ENCODE results near the gene DHX8. TPM values are rescaled to one million over a fixed set of nuclear protein-coding genes. Genes with fewer than 3 reads are reported as not detected.

Gene DHX8
- polyA plus RNA-seq, 3 donors from 2014 or later: 16.5 to 61.6 (median 38.1) TPM

DNA sequence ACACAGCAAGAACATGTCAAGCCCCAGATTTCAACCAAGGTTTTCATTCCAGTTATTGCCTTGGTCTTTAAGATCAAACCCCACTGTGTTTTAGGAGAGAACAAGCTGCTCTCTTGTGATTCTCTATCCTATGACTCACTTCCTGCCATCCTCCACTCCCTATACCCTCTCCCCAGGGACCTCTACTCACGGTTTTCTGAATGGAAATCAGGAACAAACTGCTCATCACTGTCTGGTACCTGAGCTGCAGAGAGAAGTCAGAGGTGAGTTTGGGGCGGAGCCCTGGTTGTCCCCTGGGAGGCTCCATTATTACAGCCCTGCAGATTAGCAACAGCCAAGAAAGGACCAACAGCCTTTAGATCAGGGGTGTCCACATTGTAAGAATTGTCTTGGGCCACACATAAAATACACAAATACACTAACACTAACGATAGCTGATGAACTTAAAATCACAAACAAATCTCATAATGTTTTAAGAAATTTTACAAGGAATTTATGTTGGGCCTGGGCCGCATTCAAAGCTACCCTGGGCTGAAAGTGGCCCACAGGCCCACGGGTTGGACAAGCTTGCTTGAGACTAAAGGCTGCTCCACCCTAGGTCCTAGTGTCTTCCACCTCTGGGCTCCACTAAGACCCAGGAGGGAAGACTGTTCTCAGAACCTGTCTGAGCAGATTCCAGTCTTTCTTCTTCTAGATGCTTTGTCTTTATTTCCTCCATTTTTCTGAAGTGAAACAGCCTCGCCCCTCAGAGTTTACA lies 52.6 kb downstream of the DHX8 start:
- H3K27ac Mint-ChIP-seq: no peak overlapping the region
- H3K27me3 Mint-ChIP-seq (ENCODE audit: low read depth in 3 of 3): peaks cover 0 to 2% (median 0%) of the 10 kb centered on the region in 3 donors
- H3K36me3 Mint-ChIP-seq: peaks cover 0 to 4% (median 0%) of the 10 kb centered on the region in 3 donors
- no peak for DNase-seq
- no peaks in the 10 kb centered on the region for H3K9me3 Mint-ChIP-seq
- peaks cover 0 to 2% of the 10 kb centered on the region in 2 donors for H3K4me1 Mint-ChIP-seq
- no peak overlapping the region for H3K4me3 Mint-ChIP-seq

DNA sequence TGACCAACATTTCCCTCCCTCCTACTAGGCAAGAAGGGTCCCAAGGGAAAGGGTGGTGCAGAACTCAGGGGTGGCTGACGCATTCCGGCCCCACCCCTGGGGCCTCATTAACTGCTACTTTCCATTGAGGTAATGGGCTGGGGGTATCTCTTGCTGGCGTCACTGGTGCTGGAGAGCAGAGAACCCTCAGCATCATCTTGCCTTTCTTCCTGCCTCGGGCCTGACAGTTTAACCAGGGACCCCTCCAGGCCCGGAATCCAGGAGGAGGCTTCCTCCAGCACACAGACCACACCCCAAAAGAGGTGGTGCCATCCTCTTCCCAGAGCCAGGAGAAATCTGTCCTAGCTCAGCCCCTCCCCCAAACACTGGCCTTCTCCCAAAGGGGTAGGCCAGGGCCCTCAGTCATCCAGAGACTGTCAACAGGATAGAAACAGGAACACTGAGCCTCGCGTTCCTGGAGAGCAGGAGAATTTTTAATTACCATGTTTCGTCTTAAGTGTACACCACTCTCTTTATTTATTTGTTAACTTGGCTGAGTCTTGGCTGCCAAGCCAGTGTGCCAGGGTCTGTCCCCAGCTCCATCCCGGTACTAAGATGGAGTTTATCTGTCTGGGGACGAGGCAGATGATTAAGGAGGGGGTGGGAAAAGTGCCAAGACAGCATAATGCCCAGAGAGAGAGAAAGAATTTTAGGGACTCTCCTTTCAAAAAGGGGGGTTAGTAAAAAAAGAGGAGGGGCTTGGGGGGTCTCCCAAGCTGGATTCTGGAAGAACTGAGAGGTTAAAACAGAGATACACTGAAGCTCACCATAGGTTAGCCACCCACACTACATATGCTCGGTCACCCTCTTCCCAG lies 57.3 kb downstream of the DHX8 start:
- H3K4me1 Mint-ChIP-seq: peaks cover 9 to 11% of the 10 kb centered on the region in 2 donors
- H3K27me3 Mint-ChIP-seq (ENCODE audit: low read depth in 3 of 3): peaks cover 0 to 18% (median 7%) of the 10 kb centered on the region in 3 donors
- no peak overlapping the region for H3K27ac Mint-ChIP-seq
- H3K9me3 Mint-ChIP-seq: no peaks in the 10 kb centered on the region
- no peak for DNase-seq
- no peak overlapping the region for H3K4me3 Mint-ChIP-seq
- peaks cover 0 to 4% (median 0%) of the 10 kb centered on the region in 3 donors for H3K36me3 Mint-ChIP-seq

DNA sequence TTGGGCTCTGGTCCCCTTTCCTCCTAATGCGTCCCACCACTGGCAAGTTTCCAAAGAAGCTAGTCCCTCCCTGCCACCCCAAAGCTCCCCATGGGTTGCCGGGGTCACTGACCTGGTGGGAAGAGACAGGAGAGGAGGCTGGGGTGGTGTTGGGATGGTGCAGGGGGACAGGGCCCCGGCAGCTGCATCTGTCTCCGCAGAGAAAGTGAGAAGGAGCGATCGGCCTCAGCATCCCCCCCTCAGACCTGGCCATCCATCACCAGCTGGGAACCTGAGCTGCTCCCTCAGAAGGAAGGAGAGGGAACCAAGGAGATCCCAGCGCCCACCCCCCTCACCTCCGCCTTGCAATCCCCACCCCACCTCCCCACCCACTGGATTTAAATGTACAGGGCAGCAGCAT lies 59.1 kb downstream of the DHX8 start:
- H3K4me1 Mint-ChIP-seq: peaks cover 20 to 24% of the 10 kb centered on the region in 2 donors
- no peak for DNase-seq
- H3K36me3 Mint-ChIP-seq: peaks cover 0 to 4% (median 0%) of the 10 kb centered on the region in 3 donors
- H3K27me3 Mint-ChIP-seq (ENCODE audit: low read depth in 3 of 3): peaks cover 2 to 23% (median 14%) of the 10 kb centered on the region in 3 donors
- H3K4me3 Mint-ChIP-seq: no peak overlapping the region
- H3K27ac Mint-ChIP-seq: no peak overlapping the region
- H3K9me3 Mint-ChIP-seq: no peaks in the 10 kb centered on the region

DNA sequence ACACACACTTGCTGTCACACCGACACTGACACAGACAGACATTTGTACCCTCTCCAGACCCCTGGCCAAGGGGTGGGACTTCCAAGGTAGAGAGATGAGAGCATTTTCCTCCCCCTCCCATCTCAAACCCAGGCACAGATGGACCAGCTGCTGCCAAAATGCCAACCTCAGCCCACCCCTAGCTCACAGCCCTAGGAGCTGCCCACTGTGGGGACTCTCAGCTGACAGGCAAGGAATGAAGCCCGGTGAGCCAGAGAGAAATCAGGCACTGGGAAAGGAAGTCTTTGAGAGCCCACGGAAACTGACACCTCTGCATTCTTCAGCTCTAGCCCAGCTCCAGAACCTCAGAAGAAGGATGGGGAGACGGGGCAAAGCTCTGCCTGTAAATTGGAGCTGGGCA lies 59.5 kb downstream of the DHX8 start:
- H3K4me1 Mint-ChIP-seq: peaks cover 20 to 24% of the 10 kb centered on the region in 2 donors
- H3K27ac Mint-ChIP-seq: no peak overlapping the region
- H3K9me3 Mint-ChIP-seq: no peaks in the 10 kb centered on the region
- H3K4me3 Mint-ChIP-seq: no peak overlapping the region
- H3K27me3 Mint-ChIP-seq (ENCODE audit: low read depth in 3 of 3): peaks cover 2 to 24% (median 14%) of the 10 kb centered on the region in 3 donors
- DNase-seq: no peak
- peaks cover 0 to 4% (median 0%) of the 10 kb centered on the region in 3 donors for H3K36me3 Mint-ChIP-seq

DNA sequence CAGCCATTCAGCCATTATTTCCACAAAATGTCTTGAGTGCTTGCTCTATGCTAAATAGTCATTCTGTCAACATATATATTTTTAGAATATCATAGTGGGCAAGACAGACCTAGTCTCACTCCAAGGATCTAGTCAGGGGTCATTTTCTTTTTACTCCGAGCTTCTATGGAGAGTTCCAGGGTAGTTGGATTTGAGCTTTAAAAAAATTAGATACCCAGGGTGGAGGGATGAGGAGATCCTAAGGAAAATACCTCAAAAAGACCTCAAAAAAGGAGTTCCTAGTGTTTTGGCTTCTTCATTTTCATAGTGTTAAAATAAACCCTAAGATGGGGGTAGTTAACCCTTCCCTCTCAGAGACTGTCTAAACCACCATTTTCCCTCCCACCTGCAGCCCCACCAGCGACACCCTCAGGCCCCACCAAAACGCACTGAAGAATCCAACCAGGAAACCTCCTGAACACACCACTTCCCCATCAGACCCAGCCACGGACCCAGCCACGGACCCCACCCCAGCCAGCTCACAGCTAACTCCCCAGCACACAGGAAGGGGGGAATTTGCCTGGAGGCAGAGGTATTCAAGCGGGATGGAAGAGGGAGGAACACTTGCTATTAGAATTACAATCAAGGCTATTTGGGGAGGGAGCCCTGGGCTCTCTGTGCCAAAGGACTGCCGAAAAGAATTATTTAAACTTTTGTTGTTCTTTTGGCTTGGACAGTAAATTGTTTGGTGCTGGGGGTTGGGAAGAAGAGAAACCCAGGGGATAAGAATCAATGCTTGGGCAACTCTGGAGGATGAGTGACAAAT lies 60.2 kb downstream of the DHX8 start:
- Mint-ChIP-seq H3K4me1 (peaks cover 20 to 24% of the 10 kb centered on the region in 2 donors), H3K36me3 (peaks cover 0 to 2% (median 0%) of the 10 kb centered on the region in 3 donors), H3K4me3 (peak overlapping the region in 3 of 5 donors; percentile 70 to 81 (median 76)), H3K27me3 (ENCODE audit: low read depth in 3 of 3) (peaks cover 2 to 24% (median 20%) of the 10 kb centered on the region in 3 donors), H3K27ac (no peak overlapping the region), H3K9me3 (no peaks in the 10 kb centered on the region)
- DNase-seq: no peak

DNA sequence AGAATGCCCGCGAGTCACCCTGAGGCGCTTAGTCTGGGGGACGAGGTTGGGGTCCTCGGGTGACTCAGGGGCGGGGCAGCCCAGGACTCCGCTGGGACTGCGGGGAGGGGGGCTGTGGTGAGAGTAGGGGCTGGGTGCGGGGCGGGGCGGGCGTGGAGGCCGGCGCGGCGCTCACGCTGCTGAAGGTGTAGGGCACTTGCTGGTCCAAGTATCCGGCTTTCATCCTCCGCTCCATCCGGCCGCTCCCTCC lies 61.5 kb downstream of the DHX8 start:
- Mint-ChIP-seq H3K27ac (no peak overlapping the region), H3K9me3 (no peaks in the 10 kb centered on the region), H3K4me1 (peaks cover 20 to 24% of the 10 kb centered on the region in 2 donors), H3K36me3 (no peaks in the 10 kb centered on the region), H3K4me3 (peak overlapping the region; percentile 67 to 88 (median 83)), H3K27me3 (ENCODE audit: low read depth in 3 of 3) (peaks cover 7 to 28% (median 24%) of the 10 kb centered on the region in 3 donors)
- peak in 2 of 3 donors; percentile 3 to 11 for DNase-seq

DNA sequence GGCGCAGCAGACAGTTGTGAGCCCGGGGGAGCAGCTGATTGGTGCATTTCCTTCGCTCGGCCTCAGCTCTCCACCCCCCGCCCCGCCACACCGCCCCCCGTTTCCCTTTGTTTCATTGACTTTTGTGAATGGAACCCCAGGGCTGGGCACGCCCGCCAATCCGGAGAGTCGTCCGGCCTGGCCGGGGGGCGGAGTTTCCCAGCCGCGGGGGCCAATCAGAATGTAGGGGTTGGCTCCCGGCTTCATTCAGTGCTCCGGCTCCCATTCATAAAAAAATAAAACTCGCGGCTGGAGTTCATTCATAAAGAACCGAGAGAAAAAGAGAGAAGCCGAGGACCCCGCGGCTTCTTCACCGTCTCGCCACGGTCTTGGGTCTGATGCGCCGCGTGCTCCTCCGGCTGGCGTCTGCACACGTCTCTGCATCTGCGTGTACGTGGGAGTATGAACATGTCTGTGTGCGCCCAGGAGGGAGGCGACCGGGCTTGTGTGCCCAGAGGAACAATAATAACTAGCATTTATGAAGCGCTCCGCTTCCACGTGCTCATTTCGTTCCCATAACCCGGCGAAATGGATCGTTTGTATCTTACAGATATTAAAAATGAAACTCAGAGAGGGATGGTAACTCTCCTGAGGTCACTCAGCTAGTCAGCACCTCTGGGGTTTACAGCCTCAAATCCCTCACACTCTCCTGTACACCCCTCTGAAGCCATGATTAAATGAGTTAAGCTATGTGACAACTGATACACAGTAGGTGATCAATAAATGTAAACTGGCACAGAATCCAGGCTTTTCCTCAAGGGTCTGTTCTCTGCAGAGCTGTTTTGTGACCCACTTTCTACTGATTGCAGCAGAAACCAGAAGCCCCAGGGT lies 62.8 kb downstream of the DHX8 start, which contains the start of gene ETV4:
Gene ETV4, minus strand, starts transcription at position 22 of the 870 bp plus-strand sequence. CDS start 723 bp downstream, outside the sequence.
- Mint-ChIP-seq H3K27me3 (ENCODE audit: low read depth in 3 of 3) (peaks cover 9 to 30% (median 27%) of the 10 kb centered on the region in 3 donors), H3K36me3 (no peaks in the 10 kb centered on the region), H3K4me3 (peak within 1 kb of the TSS; percentile 81 to 94 (median 88)), H3K27ac (peak within 1 kb of the TSS in 2 of 6 donors; percentile 1 to 67), H3K9me3 (no peaks in the 10 kb centered on the region), H3K4me1 (peaks cover 20 to 24% of the 10 kb centered on the region in 2 donors)
- DNase-seq: peak; percentile 83 to 86 (median 84)

DNA sequence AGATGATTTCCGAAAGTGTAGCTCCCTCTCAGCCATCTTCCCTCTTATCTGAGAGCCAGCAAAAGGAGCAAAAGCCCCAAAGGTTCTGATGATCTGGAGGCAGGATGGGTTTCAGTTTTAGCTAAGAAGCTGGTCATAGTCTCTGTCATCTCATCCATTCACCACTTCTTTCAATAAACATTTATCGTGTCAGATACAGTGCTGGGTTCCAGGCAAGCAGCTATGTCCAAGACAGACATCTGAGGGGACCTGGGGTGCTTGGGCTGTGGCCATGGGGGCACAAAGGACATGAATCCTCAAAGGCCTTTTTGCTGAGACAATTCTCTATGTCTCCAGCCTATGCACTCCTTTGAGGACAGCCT lies 63.4 kb downstream of the DHX8 start:
- Mint-ChIP-seq H3K9me3 (no peaks in the 10 kb centered on the region), H3K4me1 (peaks cover 20 to 24% of the 10 kb centered on the region in 2 donors), H3K4me3 (peak overlapping the region; percentile 81 to 94 (median 88)), H3K27me3 (ENCODE audit: low read depth in 3 of 3) (peaks cover 9 to 31% (median 27%) of the 10 kb centered on the region in 3 donors), H3K36me3 (no peaks in the 10 kb centered on the region), H3K27ac (no peak overlapping the region)
- no peak for DNase-seq

DNA sequence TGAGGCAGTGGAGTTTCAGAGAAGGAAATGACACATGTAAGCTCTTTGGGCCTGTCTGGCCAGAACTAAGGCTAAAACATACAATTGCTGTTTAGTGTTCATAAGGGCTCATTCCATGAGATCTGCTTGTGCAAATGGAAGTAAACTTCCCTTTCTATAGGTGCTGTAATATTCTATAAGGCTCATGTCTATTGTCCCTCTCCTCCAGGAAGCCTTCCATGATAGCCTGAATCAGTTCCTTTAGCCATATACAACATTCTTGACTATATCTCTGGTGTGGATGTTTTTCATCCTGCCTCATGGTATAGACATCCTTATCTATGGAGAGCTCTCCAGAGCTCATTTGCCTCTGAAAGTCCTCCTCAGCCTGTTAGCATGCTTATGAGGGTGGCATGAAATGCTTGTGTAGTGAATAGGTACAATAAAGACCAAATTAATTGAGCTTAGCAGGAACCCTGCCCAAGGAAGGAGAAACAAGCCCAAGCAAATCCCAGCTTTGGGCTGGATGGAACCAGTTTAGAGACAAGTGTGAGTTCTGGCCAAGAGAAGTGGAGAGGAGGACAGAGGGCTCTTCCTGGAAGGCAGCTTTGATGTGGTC lies 64.0 kb downstream of the DHX8 start:
- Mint-ChIP-seq H3K9me3 (no peaks in the 10 kb centered on the region), H3K27me3 (ENCODE audit: low read depth in 3 of 3) (peaks cover 9 to 31% (median 25%) of the 10 kb centered on the region in 3 donors), H3K36me3 (no peaks in the 10 kb centered on the region), H3K27ac (no peak overlapping the region), H3K4me1 (peaks cover 20 to 24% of the 10 kb centered on the region in 2 donors), H3K4me3 (peak overlapping the region; percentile 81 to 94 (median 88))
- no peak for DNase-seq

DNA sequence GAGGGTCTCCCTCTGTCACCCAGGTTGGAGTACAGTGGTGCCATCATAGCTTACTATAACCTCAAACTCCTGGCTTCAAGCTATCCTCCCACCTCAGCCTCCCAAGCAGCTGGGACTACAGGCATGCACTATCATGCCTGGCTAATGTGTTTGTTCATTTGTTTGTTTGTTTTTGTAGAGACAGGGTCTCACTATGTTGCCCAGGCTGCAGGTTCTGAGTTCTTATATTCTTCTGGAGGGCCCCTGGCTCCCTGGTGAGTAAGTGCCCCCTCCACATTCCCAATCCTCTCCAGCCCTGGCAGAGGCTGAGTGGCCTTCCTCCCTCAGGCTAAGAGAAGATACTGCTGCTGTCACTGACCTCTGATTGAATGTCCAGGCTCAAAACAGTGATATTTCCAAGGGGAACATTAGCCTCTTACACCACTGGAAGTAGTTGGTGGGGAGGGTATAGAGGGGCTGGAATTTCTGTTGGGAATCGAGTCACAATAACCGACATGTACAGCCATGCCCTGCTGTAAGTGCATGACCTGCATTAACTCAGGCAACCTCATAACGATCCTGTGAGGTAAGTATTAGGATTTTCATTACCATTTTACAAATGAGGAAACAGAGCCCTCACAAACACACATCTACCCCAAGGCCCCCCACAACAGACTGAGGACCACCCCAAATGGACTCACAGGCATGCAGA lies 65.1 kb downstream of the DHX8 start:
- H3K27ac Mint-ChIP-seq: no peak overlapping the region
- peaks cover 9 to 31% (median 21%) of the 10 kb centered on the region in 3 donors for H3K27me3 Mint-ChIP-seq (ENCODE audit: low read depth in 3 of 3)
- H3K4me1 Mint-ChIP-seq: peaks cover 20 to 24% of the 10 kb centered on the region in 2 donors

DNA sequence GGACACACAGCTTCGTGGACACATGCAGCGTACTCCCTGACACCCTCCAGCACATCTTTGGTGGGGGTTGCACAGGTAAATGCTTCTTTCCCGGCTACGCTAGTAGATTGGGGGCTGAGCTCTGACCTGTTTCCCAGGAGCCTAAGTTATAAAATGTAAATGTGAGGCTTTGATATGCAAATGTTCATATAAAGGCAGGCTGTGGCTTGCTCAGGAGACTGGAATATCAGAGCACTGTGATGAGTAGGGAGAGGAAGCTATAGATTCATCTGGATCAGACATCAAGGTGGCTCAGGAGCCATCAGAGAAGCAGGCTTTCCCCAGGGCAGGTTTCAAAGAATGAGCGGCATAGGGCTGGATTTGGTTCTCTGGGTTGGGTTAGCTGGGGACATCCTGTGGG lies 65.7 kb downstream of the DHX8 start:
- Mint-ChIP-seq H3K27me3 (ENCODE audit: low read depth in 3 of 3) (peaks cover 9 to 26% (median 25%) of the 10 kb centered on the region in 3 donors), H3K4me1 (peaks cover 20 to 22% of the 10 kb centered on the region in 2 donors), H3K27ac (no peak overlapping the region), H3K9me3 (no peaks in the 10 kb centered on the region), H3K36me3 (no peaks in the 10 kb centered on the region), H3K4me3 (no peak overlapping the region)
- DNase-seq: no peak

More for the DNA sequence above, 65.1 kb downstream of the DHX8 start:
- no peaks in the 10 kb centered on the region for H3K36me3 Mint-ChIP-seq
- H3K9me3 Mint-ChIP-seq: no peaks in the 10 kb centered on the region
- no peak overlapping the region for H3K4me3 Mint-ChIP-seq
- no peak for DNase-seq

DNA sequence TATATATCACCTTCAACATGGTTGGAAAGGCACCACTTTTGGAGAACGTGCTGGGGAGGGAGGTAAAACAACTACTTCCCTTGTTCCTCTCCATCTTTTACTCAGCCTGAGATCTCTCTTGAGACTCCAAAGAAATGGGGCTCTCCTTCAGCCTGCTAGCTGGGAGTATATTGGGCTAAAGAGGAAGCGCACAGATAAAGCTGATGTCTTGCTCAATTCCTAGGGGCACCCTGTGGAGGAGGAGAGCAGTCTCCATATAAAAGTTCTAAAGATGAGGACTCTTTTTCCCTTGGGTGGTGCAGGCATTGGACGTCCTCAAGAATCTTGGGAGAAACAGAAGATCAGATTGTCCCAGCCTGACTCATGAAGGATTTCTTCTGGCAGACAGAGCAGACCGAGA lies 67.0 kb downstream of the DHX8 start:
- Mint-ChIP-seq H3K27ac (no peak overlapping the region), H3K4me1 (peaks cover 12 to 15% of the 10 kb centered on the region in 2 donors), H3K27me3 (ENCODE audit: low read depth in 3 of 3) (peaks cover 13 to 28% (median 19%) of the 10 kb centered on the region in 3 donors), H3K9me3 (no peaks in the 10 kb centered on the region), H3K4me3 (no peak overlapping the region), H3K36me3 (no peaks in the 10 kb centered on the region)
- no peak for DNase-seq

Data from immature natural killer cell (primary cell).